ENCODE results near the gene UPK1A. TPM values are rescaled to one million over a fixed set of nuclear protein-coding genes. Genes with fewer than 3 reads are reported as not detected.

UPK1A gene
- total RNA-seq, 1 experiment from 2014 or later, result 0.69 TPM

DNA sequence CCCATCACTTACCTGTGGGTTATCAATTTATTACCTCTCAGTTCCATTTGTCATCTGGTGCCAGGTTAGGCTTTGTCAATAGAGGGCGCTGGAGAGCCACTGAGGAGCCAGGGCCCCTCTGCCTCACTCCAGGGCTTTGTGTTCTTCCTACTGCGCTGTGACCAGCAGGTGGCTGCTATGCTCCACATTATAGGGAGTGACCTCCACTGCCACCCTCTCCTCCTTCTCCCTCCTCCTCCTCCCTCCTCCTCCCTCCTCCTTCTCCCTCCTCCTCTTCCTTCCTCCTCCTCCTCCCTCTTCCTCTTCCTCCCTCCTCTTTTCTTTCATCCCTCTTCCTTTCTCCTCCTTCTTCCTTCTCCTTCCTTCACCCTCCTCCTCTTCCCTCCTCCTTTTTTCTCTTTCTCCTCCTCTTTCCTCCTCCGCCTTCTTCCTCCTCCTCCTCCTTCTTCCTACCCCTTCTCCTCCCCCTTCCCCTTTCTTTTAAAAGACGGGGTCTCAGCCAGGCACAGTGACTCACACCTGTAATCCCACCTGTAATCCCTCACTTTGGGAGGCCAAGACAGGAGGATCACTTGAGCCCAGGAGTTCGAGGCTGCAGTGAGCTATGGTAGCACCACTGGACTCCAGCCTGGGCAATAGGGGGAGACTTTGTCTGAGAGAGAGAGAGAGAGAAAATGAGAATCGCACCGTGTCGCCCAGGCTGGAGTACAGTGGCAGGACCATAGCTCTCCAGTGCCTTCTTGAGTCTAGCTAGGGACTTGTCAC is 27.7 kb downstream of the UPK1A start:
- H3K27me3 ChIP-seq (ENCODE audit: insufficient read depth, low read length), result no peaks in the 10 kb centered on the region
- no peaks in the 10 kb centered on the region for H3K79me2 ChIP-seq (ENCODE audit: insufficient read depth, low read length)
- ChIA-PET RAD21 (ENCODE audit: low non-redundant PET in 1 of 2, low total read pairs in 2 of 2, uncharacterized antibody in 2 of 2, unreplicated experiment in 2 of 2) (interaction anchor here in 1 of 2 experiments (0.8 kb wide), 1 partner anchor 126 kb away, joined by 5 read pairs; no protein-coding TSS in a partner anchor), CTCF (interaction anchor here (1.0 to 1.9 kb wide), 8 partner anchors 9 to 341 kb away, joined by 3 to 6 read pairs (median 4); no protein-coding TSS in a partner anchor), POLR2A (no interaction called here)
- no peak overlapping the region for H3K27ac ChIP-seq (ENCODE audit: low read depth, low read length)
- H3K9me2 ChIP-seq (ENCODE audit: insufficient read depth), result no peaks in the 10 kb centered on the region
- H3K4me1 ChIP-seq (ENCODE audit: control insufficient read depth in 1 of 2, insufficient read depth in 2 of 2, low read length in 2 of 2), result peaks cover 5 to 9% of the 10 kb centered on the region in 2 experiments; a peak in 2 of 4 replicates
- DNase-seq (ENCODE audit: low read depth, low spot score) (peak; percentile 85), ATAC-seq (peak; percentile 99)
- no peaks in the 10 kb centered on the region for H3K9me3 ChIP-seq (ENCODE audit: control insufficient read depth in 1 of 2, insufficient read depth in 1 of 2, low read depth in 1 of 2, low read length in 2 of 2)
- no peak overlapping the region for H3K9ac ChIP-seq (ENCODE audit: low read length)
- intact Hi-C loops (cut with micrococcal nuclease), result loop anchor here (1.0 to 5.0 kb wide), 3 partner anchors 22 to 237 kb away; no protein-coding TSS in a partner anchor
- H3K4me3 ChIP-seq (replicated peaks in 1 of 2; ENCODE audit: low read depth in 1 of 2, low read length in 2 of 2), result no peak overlapping the region
- H3K4me2 ChIP-seq (ENCODE audit: low read length), result 0 out of 2 replicates have a peak overlapping the region, but pooled peaks have one; percentile 14
- BruUV-seq (replicated peaks), result no TSS peak
- TF ChIP-seq TCF7L2 (IDR thresholded peaks at IDR 0.05; ENCODE audit: borderline replicate concordance, extremely low read depth, insufficient read depth, insufficient read length) (peak; percentile 19), POLR2AphosphoS5 (IDR thresholded peaks at IDR 0.05; ENCODE audit: low read depth, low read length) (peak; percentile 44; the same call in 1 of the 2 replicates), CBX3 (IDR thresholded peaks at IDR 0.05; ENCODE audit: low read depth) (peak; percentile 12; the same call in 1 of the 2 replicates), FOSL1 (IDR thresholded peaks at IDR 0.05; ENCODE audit: low read depth) (no peak), JUND (IDR thresholded peaks at IDR 0.05) (no peak), YY1 (IDR thresholded peaks at IDR 0.05; ENCODE audit: extremely low read depth, insufficient replicate concordance, low read depth, low read length) (peak; percentile 58), CEBPB (IDR thresholded peaks at IDR 0.05; ENCODE audit: low read depth) (no peak), SP1 (IDR thresholded peaks at IDR 0.05; ENCODE audit: low read depth) (0 out of 2 replicates have a peak, but pooled peaks have one; percentile 26), RAD21 (IDR thresholded peaks at IDR 0.05; ENCODE audit: low read depth) (peak; percentile 95)
- TF ChIP-seq, protein P1, sequence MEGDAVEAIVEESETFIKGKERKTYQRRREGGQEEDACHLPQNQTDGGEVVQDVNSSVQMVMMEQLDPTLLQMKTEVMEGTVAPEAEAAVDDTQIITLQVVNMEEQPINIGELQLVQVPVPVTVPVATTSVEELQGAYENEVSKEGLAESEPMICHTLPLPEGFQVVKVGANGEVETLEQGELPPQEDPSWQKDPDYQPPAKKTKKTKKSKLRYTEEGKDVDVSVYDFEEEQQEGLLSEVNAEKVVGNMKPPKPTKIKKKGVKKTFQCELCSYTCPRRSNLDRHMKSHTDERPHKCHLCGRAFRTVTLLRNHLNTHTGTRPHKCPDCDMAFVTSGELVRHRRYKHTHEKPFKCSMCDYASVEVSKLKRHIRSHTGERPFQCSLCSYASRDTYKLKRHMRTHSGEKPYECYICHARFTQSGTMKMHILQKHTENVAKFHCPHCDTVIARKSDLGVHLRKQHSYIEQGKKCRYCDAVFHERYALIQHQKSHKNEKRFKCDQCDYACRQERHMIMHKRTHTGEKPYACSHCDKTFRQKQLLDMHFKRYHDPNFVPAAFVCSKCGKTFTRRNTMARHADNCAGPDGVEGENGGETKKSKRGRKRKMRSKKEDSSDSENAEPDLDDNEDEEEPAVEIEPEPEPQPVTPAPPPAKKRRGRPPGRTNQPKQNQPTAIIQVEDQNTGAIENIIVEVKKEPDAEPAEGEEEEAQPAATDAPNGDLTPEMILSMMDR (IDR thresholded peaks at IDR 0.05 in 2 of 3, conservative IDR thresholded peaks at IDR 0.05 in 1 of 3; ENCODE audit: borderline replicate concordance in 1 of 3, insufficient read depth in 1 of 3, low read depth in 2 of 3, low read length in 2 of 3), result peak; percentile 98 to 99 (median 99)
- TF ChIP-seq, protein P2, sequence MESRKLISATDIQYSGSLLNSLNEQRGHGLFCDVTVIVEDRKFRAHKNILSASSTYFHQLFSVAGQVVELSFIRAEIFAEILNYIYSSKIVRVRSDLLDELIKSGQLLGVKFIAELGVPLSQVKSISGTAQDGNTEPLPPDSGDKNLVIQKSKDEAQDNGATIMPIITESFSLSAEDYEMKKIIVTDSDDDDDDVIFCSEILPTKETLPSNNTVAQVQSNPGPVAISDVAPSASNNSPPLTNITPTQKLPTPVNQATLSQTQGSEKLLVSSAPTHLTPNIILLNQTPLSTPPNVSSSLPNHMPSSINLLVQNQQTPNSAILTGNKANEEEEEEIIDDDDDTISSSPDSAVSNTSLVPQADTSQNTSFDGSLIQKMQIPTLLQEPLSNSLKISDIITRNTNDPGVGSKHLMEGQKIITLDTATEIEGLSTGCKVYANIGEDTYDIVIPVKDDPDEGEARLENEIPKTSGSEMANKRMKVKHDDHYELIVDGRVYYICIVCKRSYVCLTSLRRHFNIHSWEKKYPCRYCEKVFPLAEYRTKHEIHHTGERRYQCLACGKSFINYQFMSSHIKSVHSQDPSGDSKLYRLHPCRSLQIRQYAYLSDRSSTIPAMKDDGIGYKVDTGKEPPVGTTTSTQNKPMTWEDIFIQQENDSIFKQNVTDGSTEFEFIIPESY (IDR thresholded peaks at IDR 0.05; ENCODE audit: extremely low read depth, insufficient replicate concordance, low read length), result no peak
- H2AFZ ChIP-seq (ENCODE audit: low read depth, low read length, poor library complexity, severe bottlenecking), result no peak overlapping the region
- H4K20me1 ChIP-seq (ENCODE audit: insufficient read depth), result no peaks in the 10 kb centered on the region
- H3K36me3 ChIP-seq (ENCODE audit: control insufficient read depth in 1 of 2, insufficient read depth in 2 of 2, low read length in 2 of 2), result no peaks in the 10 kb centered on the region

All from HCT116 (cell line).